H9 (cell line): ENCODE data around the gene NME2. TPM values are rescaled to one million over a fixed set of nuclear protein-coding genes. Genes with fewer than 3 reads are reported as not detected.

Experiments used
- DNase-seq: peaks from one replicate; pipeline ENCODE4 v3.0.0-alpha.2; 2017
- H2AFZ ChIP-seq: one replicate; pipeline ENCODE4 v1.6.1; 2013; ENCODE audit warnings: mild to moderate bottlenecking, low read length, control low read depth, moderate library complexity
- H2AK5ac ChIP-seq: 2 replicates; pipeline ENCODE4 v1.6.1; 2013; ENCODE audit warnings: low read length, control low read depth, mixed read lengths; ENCODE audit not compliant: insufficient read length
- H2BK120ac ChIP-seq: one replicate; pipeline ENCODE4 v1.6.1; 2013; ENCODE audit warnings: low read depth, mild to moderate bottlenecking, low read length, control low read depth, inconsistent platforms; ENCODE audit not compliant: poor library complexity, severe bottlenecking
- H2BK12ac ChIP-seq: 2 replicates; pipeline ENCODE4 v1.6.1; 2013; ENCODE audit warnings: low read length, control low read depth, mixed read lengths, low read depth; ENCODE audit not compliant: insufficient read length
- H2BK15ac ChIP-seq: 2 replicates; pipeline ENCODE4 v1.6.1; 2013; ENCODE audit warnings: low read depth, low read length, control low read depth
- H2BK20ac ChIP-seq: one replicate; pipeline ENCODE4 v1.6.1; 2013; ENCODE audit warnings: low read depth, mild to moderate bottlenecking, low read length, control low read depth, inconsistent platforms; ENCODE audit not compliant: poor library complexity, severe bottlenecking
- H2BK5ac ChIP-seq: 2 replicates; pipeline ENCODE4 v1.6.1; 2013; ENCODE audit warnings: low read length, control low read depth, mixed read lengths; ENCODE audit not compliant: insufficient read length
- H3K14ac ChIP-seq: 2 replicates; pipeline ENCODE4 v1.6.1; 2013; ENCODE audit warnings: low read length, control low read depth; ENCODE audit not compliant: insufficient read depth
- H3K18ac ChIP-seq: 2 replicates; pipeline ENCODE4 v1.6.1; 2013; ENCODE audit warnings: low read depth, mild to moderate bottlenecking, mixed read lengths, low read length, control low read depth; ENCODE audit not compliant: insufficient read length
- H3K23ac ChIP-seq: 2 replicates; pipeline ENCODE4 v1.6.1; 2013; ENCODE audit warnings: low read length, control low read depth, mixed read lengths, low read depth; ENCODE audit not compliant: insufficient read length
- H3K23me2 ChIP-seq: 2 replicates; pipeline ENCODE4 v1.6.1; 2013; ENCODE audit warnings: low read depth, mild to moderate bottlenecking, mixed read lengths, low read length, control low read depth; ENCODE audit not compliant: insufficient read length, poor library complexity, severe bottlenecking
- H3K27ac ChIP-seq: 2 replicates; pipeline ENCODE4 v1.5.1; 2013; ENCODE audit warnings: low read length, control low read depth, mixed read lengths, low read depth; ENCODE audit not compliant: insufficient read length
- H3K27me3 ChIP-seq: 2 replicates; pipeline ENCODE4 v1.6.1; 2013; ENCODE audit warnings: low read length, control low read depth, inconsistent platforms; ENCODE audit not compliant: insufficient read depth
- H3K4ac ChIP-seq: 2 replicates; pipeline ENCODE4 v1.6.1; 2013; ENCODE audit warnings: low read depth, mild to moderate bottlenecking, control low read depth, inconsistent platforms, low read length, moderate library complexity
- H3K4me1 ChIP-seq: 2 replicates; pipeline ENCODE4 v1.6.1; 2013; ENCODE audit warnings: low read length, control low read depth, inconsistent platforms; ENCODE audit not compliant: insufficient read depth
- H3K4me2 ChIP-seq: 2 replicates; pipeline ENCODE4 v1.6.1; 2013; ENCODE audit warnings: low read length, control low read depth, mixed read lengths; ENCODE audit not compliant: insufficient read length, insufficient read depth
- H3K56ac ChIP-seq: 2 replicates; pipeline ENCODE4 v1.6.1; 2013; ENCODE audit warnings: low read depth, mild to moderate bottlenecking, mixed read lengths, low read length, control low read depth; ENCODE audit not compliant: insufficient read length
- H3K79me1 ChIP-seq: 2 replicates; pipeline ENCODE4 v1.6.1; 2013; ENCODE audit warnings: low read depth, mild to moderate bottlenecking, moderate library complexity, low read length, control low read depth, inconsistent platforms; ENCODE audit not compliant: insufficient read depth, poor library complexity, severe bottlenecking
- H3K79me2 ChIP-seq: 2 replicates; pipeline ENCODE4 v1.6.1; 2013; ENCODE audit warnings: low read length, control low read depth, inconsistent platforms; ENCODE audit not compliant: insufficient read depth
- H3K9ac ChIP-seq: 2 replicates; pipeline ENCODE4 v1.6.1; 2013; ENCODE audit warnings: low read length, control low read depth, mixed read lengths; ENCODE audit not compliant: insufficient read length; ENCODE audit errors: extremely low read depth
- H3K9me3 ChIP-seq: one replicate; pipeline ENCODE4 v1.6.1; 2013; ENCODE audit warnings: low read depth, low read length, inconsistent platforms; ENCODE audit not compliant: control insufficient read depth
- H3T11ph ChIP-seq: one replicate; pipeline ENCODE4 v1.6.1; 2013; ENCODE audit warnings: mild to moderate bottlenecking, low read length, control low read depth, inconsistent platforms
- H4K20me1 ChIP-seq: one replicate; pipeline ENCODE4 v1.6.1; 2013; ENCODE audit not compliant: control insufficient read depth, insufficient read length, insufficient read depth
- H4K5ac ChIP-seq: 2 replicates; pipeline ENCODE4 v1.6.1; 2013; ENCODE audit warnings: low read depth, mild to moderate bottlenecking, mixed read lengths, low read length, control low read depth; ENCODE audit not compliant: insufficient read length
- H4K8ac ChIP-seq: replicated peaks from 2 replicates; pipeline ENCODE4 v1.6.1; 2013; ENCODE audit warnings: low read length, control low read depth, mixed read lengths, low read depth; ENCODE audit not compliant: insufficient read length
- H4K91ac ChIP-seq: 2 replicates; pipeline ENCODE4 v1.6.1; 2013; ENCODE audit warnings: low read depth, mild to moderate bottlenecking, moderate library complexity, mixed read lengths, low read length, control low read depth; ENCODE audit not compliant: insufficient read length
- H3K27ac Mint-ChIP-seq, 3 experiments: 2 replicates in 2 of 3; 3 replicates in 1 of 3; pipeline ENCODE4 v1.8.0; 2020 to 2021; ENCODE audit warnings: mixed read lengths in 3 of 3, mild to moderate bottlenecking in 1 of 3, moderate library complexity in 1 of 3
- H3K27me3 Mint-ChIP-seq: 2 replicates; pipeline ENCODE4 v1.8.0; 2021; ENCODE audit warnings: low read depth, mild to moderate bottlenecking, moderate library complexity, mixed read lengths
- H3K36me3 Mint-ChIP-seq, 3 experiments: 2 replicates in 2 of 3; 3 replicates in 1 of 3; pipeline ENCODE4 v1.8.0; 2020 to 2021; ENCODE audit warnings: low read depth in 3 of 3, mixed read lengths in 3 of 3; ENCODE audit not compliant: insufficient read depth in 1 of 3
- H3K4me1 Mint-ChIP-seq, 2 experiments: 2 replicates each; pipeline ENCODE4 v1.8.0; 2020; ENCODE audit warnings: mixed read lengths in 2 of 2
- H3K4me3 Mint-ChIP-seq, 2 experiments: 2 replicates in 1 of 2; 3 replicates in 1 of 2; pipeline ENCODE4 v1.8.0; 2020 to 2021; ENCODE audit warnings: mild to moderate bottlenecking in 2 of 2, mixed read lengths in 2 of 2, moderate library complexity in 1 of 2
- H3K9me3 Mint-ChIP-seq, 2 experiments: 2 replicates in 1 of 2; 3 replicates in 1 of 2; pipeline ENCODE4 v1.8.0; 2020; ENCODE audit warnings: mild to moderate bottlenecking in 2 of 2, mixed read lengths in 2 of 2, moderate library complexity in 1 of 2
- CTCF ChIP-seq: fragments of 200-600 bp; sonication (generic); conservative IDR thresholded peaks from 3 replicates; pipeline ENCODE4 v1.8.0; 2021; ENCODE audit warnings: antibody characterized with exemption, mild to moderate bottlenecking
- WGBS: extraction: QIAGEN DNeasy Blood & Tissue Kit; methylation state at CpG from one replicate; pipeline ENCODE4 v1.1.7; 2013; ENCODE audit warnings: missing lambda C conversion rate, low lambda C conversion rate, mixed read lengths; ENCODE audit not compliant: insufficient read length; ENCODE audit errors: extremely low coverage; 5-methylcytosine and 5-hydroxymethylcytosine counted together
- total RNA-seq: library from RNA; stranded (reverse); gene quantifications from 2 replicates; pipeline ENCODE4 v1.2.1, GENCODE V29; 2021

The NME2 gene
- total RNA-seq, 1 experiment from 2014 or later = 819 TPM

- Histone ChIP-seq H3K18ac (no peak overlapping the region), H3K14ac (no peak overlapping the region), H3K27ac (no peak overlapping the region), H3K56ac (no peak overlapping the region), H3K9me3 (no peaks in the 10 kb centered on the region), H3T11ph (no peak overlapping the region), H2BK120ac (no peak overlapping the region), H2BK20ac (no peak overlapping the region), H4K20me1 (no peaks in the 10 kb centered on the region), H2AFZ (no peak overlapping the region), H4K91ac (no peak overlapping the region), H3K23ac (no peak overlapping the region), H2BK5ac (no peak overlapping the region), H3K79me2 (peaks cover 19% of the 10 kb centered on the region), H3K4me2 (no peak overlapping the region), H3K4ac (no peak overlapping the region), H3K4me1 (no peaks in the 10 kb centered on the region), H2BK12ac (no peak overlapping the region), H3K9ac (no peak overlapping the region), H3K79me1 (no peaks in the 10 kb centered on the region), H4K8ac (no peak overlapping the region), H2BK15ac (no peak overlapping the region), H3K27me3 (no peaks in the 10 kb centered on the region), H4K5ac (no peak overlapping the region), H3K23me2 (peaks cover 4% of the 10 kb centered on the region), H2AK5ac (no peak overlapping the region)
- WGBS = no CpG with 5 or more reads among the region's 8 CpGs
- H3K4me1 Mint-ChIP-seq = no peaks in the 10 kb centered on the region; a peak in 1 of 4 replicates
- no peak overlapping the region; a peak in 1 of 5 replicates for H3K4me3 Mint-ChIP-seq
- H3K27ac Mint-ChIP-seq = no peak overlapping the region
- no peaks in the 10 kb centered on the region for H3K9me3 Mint-ChIP-seq
- TF ChIP-seq CTCF = no peak
- H3K27me3 Mint-ChIP-seq = no peaks in the 10 kb centered on the region
- no peak for DNase-seq
- peaks cover 18 to 47% (median 35%) of the 10 kb centered on the region in 3 experiments for H3K36me3 Mint-ChIP-seq
These were observed 10.8 kb upstream of the NME2 start for GRCh38 chr17:51155416-51155815.
